Testis (tissue), 2 donors: ENCODE results near the gene PIEZO1.

Source experiments
- CTCF ChIP-seq, 3 experiments: fragments of 450-650 bp in 2 of 3; fragments of 200-600 bp in 1 of 3; sonication (generic) in 1 of 3; IDR thresholded peaks; one replicate each; pipeline ENCODE4 v1.5.1; 2016 to 2019; ENCODE audit warnings: antibody characterized with exemption in 3 of 3, mild to moderate bottlenecking in 2 of 3, moderate library complexity in 1 of 3
- POLR2A ChIP-seq: fragments of 450-650 bp; IDR thresholded peaks from one replicate; pipeline ENCODE4 v1.6.1; 2017; ENCODE audit warnings: antibody characterized with exemption, mild to moderate bottlenecking, moderate library complexity

GRCh38 chr16:88720396-88720970, 64.5 kb downstream of the PIEZO1 start:
- TF ChIP-seq CTCF (IDR thresholded peaks at IDR 0.05) (no peak), POLR2A (no peak)
